HG03025 (cell line): ENCODE data around the gene SLC4A9.
A peak's percentile ranks its signal among the peaks of the same experiment; 100 is the strongest.
"Not testable (repeated sequence)": the region's sequence is repeated elsewhere in the genome, so short reads cannot be mapped to it uniquely, and the experiment has no call there.

ENCODE experiments used
- ATAC-seq: cut with Tn5 transposase; IDR thresholded peaks from one replicate; pipeline ENCODE4 v1.9.1; 2021; ENCODE audit warnings: mild to moderate bottlenecking, moderate library complexity; ENCODE audit not compliant: unreplicated experiment, low FRiP score

The SLC4A9 gene

GRCh38 chr5:140336388-140336787 is 23.6 kb upstream of the SLC4A9 start:
- no peak for ATAC-seq

GRCh38 chr5:140337880-140338279 is 22.1 kb upstream of the SLC4A9 start:
- ATAC-seq: no peak

- ATAC-seq: no peak
Measured at GRCh38 chr5:140338336-140338735, 21.7 kb upstream of the SLC4A9 start.

- ATAC-seq: no peak
Measured at GRCh38 chr5:140338908-140339307, 21.1 kb upstream of the SLC4A9 start.

- no peak for ATAC-seq
Measured at GRCh38 chr5:140339636-140340035, 20.4 kb upstream of the SLC4A9 start.

GRCh38 chr5:140340605-140341121 is 19.3 kb upstream of the SLC4A9 start:
- no peak for ATAC-seq

GRCh38 chr5:140341591-140341990 is 18.4 kb upstream of the SLC4A9 start:
- no peak for ATAC-seq

- no peak for ATAC-seq
Measured at GRCh38 chr5:140342287-140342686, 17.7 kb upstream of the SLC4A9 start.

GRCh38 chr5:140342896-140343295 is 17.1 kb upstream of the SLC4A9 start:
- ATAC-seq: no peak

- not testable (repeated sequence) for ATAC-seq
Measured at GRCh38 chr5:140343849-140344248, 16.1 kb upstream of the SLC4A9 start.

GRCh38 chr5:140344683-140345423 is 15.1 kb upstream of the SLC4A9 start:
- ATAC-seq: no peak

- peak; percentile 16 for ATAC-seq
Measured at GRCh38 chr5:140345919-140346347, 14.1 kb upstream of the SLC4A9 start.

- peak; percentile 79 for ATAC-seq
Measured at GRCh38 chr5:140346348-140347221, 13.4 kb upstream of the SLC4A9 start, which contains the start of gene HBEGF. TSS of gene HBEGF (minus strand) at chr5:140346603. CDS start at chr5:140346328, 275 bp downstream.

- no peak for ATAC-seq
Measured at GRCh38 chr5:140347360-140347759, 12.6 kb upstream of the SLC4A9 start.

GRCh38 chr5:140348104-140348503 is 11.9 kb upstream of the SLC4A9 start:
- ATAC-seq: no peak

GRCh38 chr5:140349244-140349643 is 10.8 kb upstream of the SLC4A9 start:
- ATAC-seq: no peak

GRCh38 chr5:140351609-140352334 is 8.2 kb upstream of the SLC4A9 start:
- peak; percentile 69 for ATAC-seq

- ATAC-seq: no peak
Measured at GRCh38 chr5:140355546-140355945, 4.4 kb upstream of the SLC4A9 start.

- ATAC-seq: peak; percentile 30
Measured at GRCh38 chr5:140356853-140357725, 2.9 kb upstream of the SLC4A9 start.

GRCh38 chr5:140357726-140358093 is 2.3 kb upstream of the SLC4A9 start:
- ATAC-seq: peak; percentile 83
